B cell (primary cell): ENCODE data around the gene CEP85L. TPM values are rescaled to one million over a fixed set of nuclear protein-coding genes. Genes with fewer than 3 reads are reported as not detected.
A peak's percentile ranks its signal among the peaks of the same experiment; 100 is the strongest.

Experiments
- ATAC-seq: fragments of 200-7000 bp; cut with Tn5 transposase; one replicate; pipeline ENCODE4 v1.10.0; 2021; ENCODE audit warnings: low read depth, mild to moderate bottlenecking, moderate number of reproducible peaks, moderate library complexity
- CTCF ChIA-PET: fragments of 350-600 bp; sonication (Branson Sonifier 250); formaldehyde crosslinking; loops from one replicate; lab custom pipeline; 2021; ENCODE audit warnings: antibody characterized with exemption, inconsistent platforms; lab: Charles Lee
- POLR2A ChIA-PET: fragments of 350-600 bp; sonication (Branson Sonifier 250); formaldehyde crosslinking; loops from one replicate; lab custom pipeline; 2021; ENCODE audit warnings: antibody characterized with exemption; lab: Charles Lee
- DNase-seq: peaks from one replicate; pipeline ENCODE4 v3.0.0; 2013
- H2AFZ ChIP-seq: 2 replicates; pipeline ENCODE4 v1.6.1; 2012; ENCODE audit warnings: mild to moderate bottlenecking, low read depth, low read length; ENCODE audit not compliant: insufficient read depth, poor library complexity, severe bottlenecking
- H3K27ac ChIP-seq, 2 donors: 1 replicate in 1 of 2; 2 replicates in 1 of 2; pipeline ENCODE4 v1.5.1; 2012 to 2013; ENCODE audit warnings: low read length in 2 of 2, mild to moderate bottlenecking in 2 of 2, moderate library complexity in 1 of 2
- H3K27me3 ChIP-seq, 4 experiments: fragments of 200-600 bp in 1 of 4; sonication (generic) in 1 of 4; replicated peaks in 1 of 4; 1 replicate in 2 of 4; 2 replicates in 2 of 4; pipeline versions ENCODE4 v1.6.1 to v1.7.0; 2013 to 2016; ENCODE audit warnings: low read length in 3 of 4, mild to moderate bottlenecking in 2 of 4, mixed read lengths in 1 of 4, moderate library complexity in 1 of 4; ENCODE audit not compliant: insufficient read depth in 4 of 4, control insufficient read depth in 3 of 4; ENCODE audit errors: control extremely low read depth in 1 of 4
- H3K36me3 ChIP-seq, 2 experiments: replicated peaks in 1 of 2; 1 replicate in 1 of 2; 2 replicates in 1 of 2; pipeline versions ENCODE4 v1.6.1 to v1.7.1; 2013; ENCODE audit warnings: low read length in 1 of 2; ENCODE audit not compliant: insufficient read depth in 2 of 2, control insufficient read depth in 1 of 2; ENCODE audit errors: control extremely low read depth in 1 of 2, extremely low read depth in 1 of 2
- H3K4me1 ChIP-seq, 2 donors: fragments of 200-600 bp in 1 of 2; sonication (generic) in 1 of 2; 1 replicate in 1 of 2; 2 replicates in 1 of 2; pipeline versions ENCODE4 v1.5.1 to v1.6.1; 2013 to 2017; ENCODE audit warnings: low read length in 2 of 2; ENCODE audit not compliant: control insufficient read depth in 2 of 2, insufficient read depth in 2 of 2
- H3K4me2 ChIP-seq: replicated peaks from 2 replicates; pipeline ENCODE3; 2012; ENCODE audit warnings: mild to moderate bottlenecking, low read depth, low read length; ENCODE audit not compliant: poor library complexity, severe bottlenecking
- H3K4me3 ChIP-seq, 5 experiments: fragments of 200-600 bp in 1 of 5; sonication (generic) in 1 of 5; 1 replicate in 3 of 5; 2 replicates in 2 of 5; pipeline versions ENCODE4 v1.5.1 to v1.7.0; 2011 to 2016; ENCODE audit warnings: low read length in 4 of 5, mild to moderate bottlenecking in 4 of 5, low read depth in 2 of 5, control low read depth in 1 of 5, moderate library complexity in 1 of 5; ENCODE audit not compliant: insufficient read depth in 1 of 5; ENCODE audit errors: control extremely low read depth in 1 of 5, extremely low read depth in 1 of 5
- H3K79me2 ChIP-seq: fragments of 200-600 bp; sonication (generic); one replicate; pipeline ENCODE4 v1.6.0; 2016; ENCODE audit warnings: low read length; ENCODE audit not compliant: control insufficient read depth, insufficient read depth
- H3K9ac ChIP-seq: fragments of 200-600 bp; sonication (generic); 2 replicates; pipeline ENCODE4 v1.6.1; 2017; ENCODE audit warnings: mild to moderate bottlenecking, low read length, moderate library complexity
- H3K9me3 ChIP-seq, 3 donors: one replicate each; pipeline versions ENCODE4 v1.6.1 to v1.7.1; 2013; ENCODE audit warnings: low read length in 2 of 3; ENCODE audit not compliant: control insufficient read depth in 2 of 3, insufficient read depth in 1 of 3; ENCODE audit errors: control extremely low read depth in 1 of 3
- H4K20me1 ChIP-seq: 2 replicates; pipeline ENCODE4 v1.6.0; 2012; ENCODE audit warnings: mild to moderate bottlenecking, low read length; ENCODE audit not compliant: insufficient read depth, control insufficient read depth, poor library complexity, severe bottlenecking
- H3K27ac Mint-ChIP-seq: one replicate; pipeline ENCODE4 v1.8.0; 2021; ENCODE audit warnings: mixed read lengths
- H3K27me3 Mint-ChIP-seq: one replicate; pipeline ENCODE4 v1.8.0; 2021; ENCODE audit warnings: mixed read lengths
- H3K4me1 Mint-ChIP-seq: one replicate; pipeline ENCODE4 v1.8.0; 2021; ENCODE audit warnings: mixed read lengths
- H3K4me3 Mint-ChIP-seq: one replicate; pipeline ENCODE4 v1.8.0; 2021; ENCODE audit warnings: mixed read lengths
- H3K9me3 Mint-ChIP-seq: one replicate; pipeline ENCODE4 v1.8.0; 2022; ENCODE audit warnings: mixed read lengths; ENCODE audit not compliant: insufficient read depth
- EZH2 ChIP-seq: IDR thresholded peaks from 2 replicates; pipeline ENCODE4 v1.6.1; 2012; ENCODE audit warnings: borderline replicate concordance, low read depth, mild to moderate bottlenecking, moderate library complexity, low read length; ENCODE audit not compliant: insufficient read depth, poor library complexity, severe bottlenecking
- WGBS: methylation state at CpG from one replicate; pipeline ENCODE4 v1.1.5; 2013; ENCODE audit warnings: missing lambda C conversion rate; ENCODE audit not compliant: insufficient coverage; 5-methylcytosine and 5-hydroxymethylcytosine counted together
- intact Hi-C: fragments of 100-400 bp; cut with micrococcal nuclease; formaldehyde crosslinking; loops from one replicate; pipeline ENCODE4 v1.10.0; 2022
- polyA plus RNA-seq: library from polyadenylated mRNA; depleted of rRNA; stranded (reverse); fragments of >200 nt; gene quantifications from 2 replicates; pipeline ENCODE4 v1.2.3, GENCODE V29; 2012
- total RNA-seq, 2 donors: library from RNA; stranded (reverse); fragments of 120-200 nt in 1 of 2; gene quantifications; 1 replicate in 1 of 2; 2 replicates in 1 of 2; pipeline versions ENCODE4 v1.2.3 to v1.2.4, GENCODE V29; 2013 to 2022
- TF ChIP-seq, protein P1 (sequence below): fragments of 200-600 bp; IDR thresholded peaks from one replicate; pipeline ENCODE4 v1.8.0; 2022; ENCODE audit warnings: antibody characterized with exemption, mild to moderate bottlenecking

The CEP85L gene
- total and polyA plus RNA-seq, 2 donors (not counting 1 experiment from before 2014, with no cell fraction given), result 7.6 to 32.1 TPM

- CTCF ChIA-PET, result interaction anchor here (0.9 to 1.2 kb wide), 3 partner anchors 83 to 151 kb away, joined by 3 to 5 read pairs (median 3); no protein-coding TSS in a partner anchor
- H3K4me1 Mint-ChIP-seq, result peaks cover 26% of the 10 kb centered on the region
- Histone ChIP-seq H3K79me2 (peaks cover 60% of the 10 kb centered on the region), H3K9me3 (no peaks in the 10 kb centered on the region), H3K9ac (no peak overlapping the region), H3K36me3 (no peaks in the 10 kb centered on the region), H3K4me1 (peaks cover 12 to 13% of the 10 kb centered on the region in 2 donors), H3K27ac (no peak overlapping the region), H2AFZ (no peak overlapping the region), H3K27me3 (no peaks in the 10 kb centered on the region), H4K20me1 (peaks cover 5% of the 10 kb centered on the region), H3K4me2 (no peak overlapping the region), H3K4me3 (no peak overlapping the region)
- DNase-seq (no peak), ATAC-seq (no peak)
- POLR2A ChIA-PET, result no interaction called here
- peak overlapping the region; percentile 90 for H3K4me3 Mint-ChIP-seq
- intact Hi-C loops, result no loop called here
- WGBS, result no CpG with 5 or more reads among the region's 2 CpGs
- no peak overlapping the region for H3K27ac Mint-ChIP-seq
- no peaks in the 10 kb centered on the region for H3K27me3 Mint-ChIP-seq
- H3K9me3 Mint-ChIP-seq, result no peaks in the 10 kb centered on the region
- TF ChIP-seq, protein P1, sequence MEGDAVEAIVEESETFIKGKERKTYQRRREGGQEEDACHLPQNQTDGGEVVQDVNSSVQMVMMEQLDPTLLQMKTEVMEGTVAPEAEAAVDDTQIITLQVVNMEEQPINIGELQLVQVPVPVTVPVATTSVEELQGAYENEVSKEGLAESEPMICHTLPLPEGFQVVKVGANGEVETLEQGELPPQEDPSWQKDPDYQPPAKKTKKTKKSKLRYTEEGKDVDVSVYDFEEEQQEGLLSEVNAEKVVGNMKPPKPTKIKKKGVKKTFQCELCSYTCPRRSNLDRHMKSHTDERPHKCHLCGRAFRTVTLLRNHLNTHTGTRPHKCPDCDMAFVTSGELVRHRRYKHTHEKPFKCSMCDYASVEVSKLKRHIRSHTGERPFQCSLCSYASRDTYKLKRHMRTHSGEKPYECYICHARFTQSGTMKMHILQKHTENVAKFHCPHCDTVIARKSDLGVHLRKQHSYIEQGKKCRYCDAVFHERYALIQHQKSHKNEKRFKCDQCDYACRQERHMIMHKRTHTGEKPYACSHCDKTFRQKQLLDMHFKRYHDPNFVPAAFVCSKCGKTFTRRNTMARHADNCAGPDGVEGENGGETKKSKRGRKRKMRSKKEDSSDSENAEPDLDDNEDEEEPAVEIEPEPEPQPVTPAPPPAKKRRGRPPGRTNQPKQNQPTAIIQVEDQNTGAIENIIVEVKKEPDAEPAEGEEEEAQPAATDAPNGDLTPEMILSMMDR, result no peak
- no peak for TF ChIP-seq EZH2
Observed at GRCh38 chr6:118648866-118649554, 2.4 kb downstream of the CEP85L start.

GRCh38 chr6:118646977-118647376, 4.4 kb downstream of the CEP85L start:
- Histone ChIP-seq H3K79me2 (peaks cover 73% of the 10 kb centered on the region), H3K9me3 (no peaks in the 10 kb centered on the region), H3K36me3 (no peaks in the 10 kb centered on the region), H3K9ac (no peak overlapping the region), H3K4me1 (peaks cover 9 to 10% of the 10 kb centered on the region in 2 donors), H3K27ac (no peak overlapping the region), H4K20me1 (peaks cover 5% of the 10 kb centered on the region), H3K4me2 (no peak overlapping the region), H3K4me3 (no peak overlapping the region), H2AFZ (no peak overlapping the region), H3K27me3 (no peaks in the 10 kb centered on the region)
- Mint-ChIP-seq H3K27ac (no peak overlapping the region), H3K9me3 (no peaks in the 10 kb centered on the region), H3K27me3 (no peaks in the 10 kb centered on the region), H3K4me1 (peaks cover 24% of the 10 kb centered on the region), H3K4me3 (no peak overlapping the region)
- ChIA-PET POLR2A (no interaction called here), CTCF (interaction anchor here (1.0 kb wide), 1 partner anchor 81 kb away, joined by 3 read pairs; no protein-coding TSS in a partner anchor)
- TF ChIP-seq EZH2, result no peak
- TF ChIP-seq, protein P1, result no peak
- intact Hi-C loops, result no loop called here
- ATAC-seq (no peak), DNase-seq (no peak)
- no CpG with 5 or more reads among the region's 2 CpGs for WGBS
